HG03064 (cell line): ENCODE measurements around the gene ZMYM5.
"Not testable (repeated sequence)": the region's sequence is repeated elsewhere in the genome, so short reads cannot be mapped to it uniquely, and the experiment has no call there.

Experiments used
- ATAC-seq: cut with Tn5 transposase; IDR thresholded peaks from one replicate; pipeline ENCODE4 v1.9.1; 2021; ENCODE audit warnings: low read depth; ENCODE audit not compliant: unreplicated experiment

ZMYM5 gene

DNA sequence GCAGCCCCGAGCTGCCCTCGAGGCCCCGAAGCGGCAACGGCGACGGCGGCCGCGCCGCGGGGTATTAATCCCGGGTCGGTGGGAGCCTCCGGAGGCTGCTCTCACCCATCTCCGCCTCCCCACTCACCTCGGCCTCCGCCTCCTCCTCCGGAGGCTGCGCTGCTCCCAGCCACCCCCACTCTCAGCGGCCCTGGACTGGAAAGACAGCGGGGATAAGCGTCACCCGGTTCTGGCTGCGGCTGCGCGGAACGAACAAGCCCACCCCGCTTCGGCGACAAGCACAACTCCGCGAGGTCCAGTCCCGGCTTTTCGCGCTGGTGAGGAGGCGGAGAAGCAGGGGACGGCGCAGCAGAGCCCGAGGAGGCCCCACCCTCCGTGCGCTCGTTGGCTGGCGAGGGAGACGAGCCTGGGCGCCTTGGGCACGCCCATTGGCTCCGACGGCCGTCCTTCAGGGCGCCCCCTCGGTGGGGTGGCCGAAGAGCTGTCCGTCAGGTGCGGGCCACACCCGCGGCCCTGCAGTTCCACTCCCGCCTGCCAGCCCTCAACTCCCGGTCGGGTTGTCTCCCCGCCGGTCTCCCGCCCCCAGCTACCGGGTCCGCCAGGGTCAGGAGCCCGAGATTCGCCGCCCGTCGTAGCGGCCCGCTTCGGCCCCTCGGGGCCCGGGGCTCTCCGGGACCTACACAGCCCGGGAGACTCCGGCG lies at the start of gene ZMYM5:
Gene ZMYM5, minus strand, starts transcription at position 327 of the 701 bp plus-strand sequence. CDS start 11,469 bp downstream, outside the sequence.
- peak; percentile 78 for ATAC-seq

DNA sequence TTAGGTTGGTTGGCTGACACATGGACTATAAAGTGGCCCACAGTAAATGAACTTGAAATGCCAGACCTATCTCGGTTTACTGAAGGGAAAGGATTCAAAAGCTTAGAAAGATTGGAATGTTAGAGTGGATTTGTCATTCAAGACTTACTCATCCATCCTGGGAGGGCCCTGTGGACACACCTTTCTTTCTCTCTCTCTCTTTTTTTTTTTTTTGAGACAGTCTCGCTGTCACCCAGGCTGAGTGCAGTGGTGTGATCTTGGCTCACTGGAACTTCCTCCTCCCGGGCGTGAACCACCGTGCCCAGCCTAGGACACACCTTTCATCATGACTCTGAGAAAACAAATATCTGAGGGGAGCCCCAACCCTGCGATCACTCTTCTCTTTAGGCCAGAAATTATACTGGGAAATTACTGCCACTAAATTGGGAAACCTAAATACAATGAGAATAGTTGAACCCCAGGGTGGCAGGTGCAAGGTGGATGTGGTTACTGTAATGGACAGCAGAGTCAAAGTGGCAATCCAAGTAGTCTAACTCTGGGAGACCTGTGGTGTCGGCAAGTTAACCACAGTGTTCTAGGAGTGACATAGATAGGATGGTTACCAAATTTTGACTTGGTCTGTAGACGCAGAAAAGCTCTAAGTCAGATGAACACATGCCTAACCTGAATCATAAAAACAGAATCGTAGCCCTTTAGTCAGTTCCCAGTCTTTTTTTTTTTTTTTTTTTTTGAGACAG lies 47.1 kb upstream of the ZMYM5 start:
- no peak for ATAC-seq

DNA sequence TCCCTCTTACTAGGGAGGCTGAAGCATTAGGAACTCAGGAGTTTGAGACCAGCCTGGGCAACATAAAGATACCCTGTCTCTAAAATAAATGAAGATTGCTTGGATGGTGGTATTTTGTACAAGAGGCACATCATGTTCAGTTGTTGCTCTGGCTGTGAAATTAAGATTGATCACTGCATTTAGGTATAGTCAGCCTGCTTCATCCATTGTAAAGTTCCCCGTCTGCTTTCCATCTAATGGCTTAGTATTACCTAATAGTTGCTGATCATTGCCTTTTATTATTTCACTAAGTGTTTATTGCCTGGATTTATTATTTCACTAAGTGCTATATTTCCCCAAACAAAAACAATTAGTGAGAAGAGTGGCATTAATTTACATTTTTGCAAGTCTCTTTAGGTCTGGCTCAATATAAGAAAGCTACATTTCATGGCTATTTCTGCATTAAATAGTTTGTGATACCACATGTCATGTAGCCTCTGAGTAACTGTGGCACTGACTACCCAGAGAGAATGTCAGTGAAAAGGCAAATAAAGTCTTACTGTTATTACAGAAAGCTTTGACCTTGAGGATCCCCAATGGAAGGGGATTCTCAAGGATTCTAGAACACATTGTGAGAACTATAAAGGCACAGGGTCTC lies 45.0 kb upstream of the ZMYM5 start:
- ATAC-seq, result no peak

DNA sequence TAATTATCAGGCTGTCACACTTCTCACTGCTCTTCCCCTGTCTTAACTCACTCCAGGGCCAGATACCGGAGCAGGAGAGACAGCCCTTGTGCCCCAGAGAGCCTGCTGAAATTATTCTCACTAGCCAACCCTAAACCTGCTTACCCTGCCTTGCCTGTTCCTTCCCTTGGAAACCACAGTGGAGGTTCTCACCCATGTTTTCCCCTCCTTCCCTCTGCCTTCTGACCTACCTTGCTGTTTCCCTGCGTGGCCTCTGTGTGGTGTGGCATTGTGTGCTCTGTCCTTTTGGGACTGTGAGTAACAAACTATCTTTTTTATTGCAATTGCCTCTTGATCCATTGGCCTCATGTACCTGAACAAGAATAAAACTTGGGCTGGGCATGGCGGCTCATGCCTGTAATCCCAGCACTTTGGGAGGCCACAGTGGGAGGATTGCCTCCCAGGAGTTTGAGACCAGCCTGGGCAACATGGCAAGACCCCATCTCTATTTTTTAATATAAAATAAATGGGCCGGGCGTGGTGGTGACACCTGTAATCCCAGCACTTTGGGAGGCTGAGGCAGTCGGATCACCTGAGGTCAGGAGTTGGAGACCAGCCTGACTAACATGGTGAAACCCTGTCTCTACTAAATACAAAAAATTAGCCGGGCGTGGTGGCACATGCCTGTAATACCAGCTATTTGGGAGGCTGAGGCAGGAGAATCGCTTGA lies 42.2 kb upstream of the ZMYM5 start:
- ATAC-seq, result not testable (repeated sequence)

DNA sequence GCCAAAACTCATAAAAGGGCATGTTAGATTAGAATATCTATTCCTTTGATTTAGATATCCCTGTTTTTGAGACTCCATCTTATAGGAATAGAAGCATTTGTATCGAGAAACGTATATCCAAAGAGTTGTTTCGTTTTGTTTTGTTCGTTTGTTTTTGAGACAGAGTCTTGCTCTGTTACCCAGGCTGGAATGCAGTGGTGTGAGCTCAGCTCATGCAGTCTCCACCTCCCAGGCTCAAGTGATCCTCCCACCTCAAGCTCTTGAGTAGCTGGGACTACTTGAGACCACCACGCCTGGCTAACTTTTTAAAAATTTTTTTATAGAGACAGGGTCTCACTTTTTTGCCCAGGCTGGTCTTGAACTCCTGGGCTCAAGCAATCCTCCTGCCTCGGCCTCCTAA lies 26.6 kb upstream of the ZMYM5 start:
- ATAC-seq, result no peak

DNA sequence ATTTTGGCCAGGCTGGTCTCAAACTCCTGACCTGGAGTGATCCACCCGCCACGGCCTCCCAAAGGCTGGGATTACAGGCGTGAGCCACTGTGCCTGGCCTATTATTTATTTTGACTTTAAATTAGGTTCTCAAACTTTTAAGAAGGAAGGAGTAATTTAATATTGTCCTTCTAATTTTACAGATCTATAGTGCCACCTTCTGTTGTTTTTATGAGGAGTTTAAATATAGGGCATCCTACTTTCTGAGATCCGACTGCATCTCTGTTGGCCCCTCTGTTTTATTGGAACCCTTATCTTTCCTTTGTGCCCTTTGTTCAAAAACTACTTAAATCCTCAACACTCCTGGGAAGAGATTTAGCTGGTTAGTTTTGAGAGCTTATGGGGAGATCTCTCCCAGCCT lies 25.4 kb upstream of the ZMYM5 start:
- no peak for ATAC-seq

DNA sequence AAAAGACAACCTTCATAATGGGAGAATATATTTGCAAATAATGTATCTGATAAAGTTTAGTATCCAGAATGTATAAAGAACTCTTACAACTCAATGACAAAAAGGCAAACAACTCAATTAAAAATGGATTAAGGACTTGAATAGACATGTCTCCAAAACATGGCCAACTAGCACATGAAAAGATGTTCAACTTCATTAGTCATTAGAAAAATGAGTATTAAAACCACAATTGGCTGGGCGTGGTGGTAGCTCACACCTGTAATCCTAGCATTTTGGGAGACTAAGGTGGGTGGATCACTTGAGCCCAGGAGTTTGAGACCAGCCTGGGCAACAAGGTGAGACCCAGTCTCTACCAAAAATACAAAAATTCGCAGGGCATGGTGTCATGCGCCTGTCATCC lies 18.8 kb upstream of the ZMYM5 start:
- no peak for ATAC-seq

DNA sequence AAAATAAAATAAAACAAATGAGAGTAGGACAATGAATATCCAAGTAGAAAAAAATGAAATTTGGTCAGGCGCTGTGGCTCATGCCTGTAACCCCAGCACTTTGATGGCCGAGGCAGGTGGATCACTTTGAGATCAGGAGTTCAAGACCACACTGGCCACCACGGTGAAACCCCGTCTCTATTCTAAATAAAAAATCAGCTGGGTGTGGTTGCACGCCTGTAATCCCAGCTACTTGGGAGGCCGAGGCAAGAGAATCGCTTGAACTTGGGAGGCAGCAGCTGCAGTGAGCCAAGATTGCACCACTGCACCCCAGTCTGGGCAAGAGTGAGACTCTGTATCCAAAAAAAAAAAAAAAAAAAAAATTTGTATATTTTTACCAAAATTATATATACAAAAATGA lies 18.2 kb upstream of the ZMYM5 start:
- ATAC-seq, result no peak

DNA sequence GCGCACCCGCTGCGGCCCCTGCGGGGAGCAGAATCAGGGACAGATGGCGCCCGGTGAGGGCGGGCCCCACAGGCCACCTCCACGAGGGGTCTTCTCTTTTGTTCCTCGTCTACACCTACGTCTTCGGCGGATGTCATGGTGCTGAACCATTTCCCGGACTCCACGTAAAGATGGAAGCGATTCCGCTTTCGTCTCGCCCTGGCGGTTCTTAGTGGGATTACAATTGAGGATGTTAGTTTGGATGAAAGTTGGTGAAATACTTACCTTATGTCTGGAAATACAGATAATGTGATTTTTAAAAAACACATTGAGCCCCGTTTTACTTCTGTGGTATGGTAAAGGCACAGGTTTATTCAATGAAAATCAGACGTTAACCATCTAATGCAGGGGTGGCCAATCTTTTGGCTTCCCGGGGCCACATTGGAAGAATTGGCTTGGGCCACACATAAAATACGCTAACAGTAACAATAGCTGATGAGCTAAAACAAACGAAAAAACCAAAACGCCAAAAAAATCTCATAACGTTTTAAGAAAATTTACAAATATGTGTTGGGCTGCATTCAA lies 1.4 kb upstream of the ZMYM5 start:
- peak; percentile 5 for ATAC-seq

DNA sequence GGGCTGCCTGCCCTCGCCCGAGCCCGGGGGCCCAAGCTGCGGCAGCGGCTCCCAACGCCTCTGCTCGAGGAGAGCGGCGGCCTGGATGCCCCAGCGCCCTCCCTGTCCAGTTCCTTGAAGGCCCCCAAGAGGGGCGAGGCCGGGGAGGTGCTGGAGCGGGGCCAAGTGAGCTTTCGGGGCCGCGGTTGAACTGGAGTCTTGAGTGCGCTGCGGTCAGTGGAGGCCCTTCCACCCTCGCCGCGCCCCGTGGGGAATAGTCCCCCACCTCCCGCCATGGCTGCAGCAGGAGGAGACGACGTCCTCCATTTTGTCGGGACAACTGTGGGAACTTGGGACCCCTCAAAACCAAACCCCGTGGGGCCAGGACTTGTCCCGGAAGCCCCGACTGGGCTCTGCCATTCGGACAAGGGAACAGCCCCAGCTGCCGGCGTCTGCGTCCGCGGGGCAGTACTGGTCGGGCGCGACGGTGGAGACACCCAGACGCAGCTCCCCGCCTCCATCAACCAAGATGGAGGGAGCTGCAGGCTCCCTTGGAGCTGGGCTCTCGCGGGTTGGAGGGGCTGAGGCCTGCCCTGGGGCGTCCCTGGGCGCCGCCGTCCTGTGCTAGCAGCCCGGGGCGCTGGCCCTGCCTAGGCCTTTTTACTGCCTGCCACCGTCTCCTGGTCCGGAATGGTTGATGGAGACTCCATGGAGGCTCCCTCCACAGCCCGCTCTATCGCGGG lies 736 bp upstream of the ZMYM5 start:
- peak; percentile 27 for ATAC-seq

DNA sequence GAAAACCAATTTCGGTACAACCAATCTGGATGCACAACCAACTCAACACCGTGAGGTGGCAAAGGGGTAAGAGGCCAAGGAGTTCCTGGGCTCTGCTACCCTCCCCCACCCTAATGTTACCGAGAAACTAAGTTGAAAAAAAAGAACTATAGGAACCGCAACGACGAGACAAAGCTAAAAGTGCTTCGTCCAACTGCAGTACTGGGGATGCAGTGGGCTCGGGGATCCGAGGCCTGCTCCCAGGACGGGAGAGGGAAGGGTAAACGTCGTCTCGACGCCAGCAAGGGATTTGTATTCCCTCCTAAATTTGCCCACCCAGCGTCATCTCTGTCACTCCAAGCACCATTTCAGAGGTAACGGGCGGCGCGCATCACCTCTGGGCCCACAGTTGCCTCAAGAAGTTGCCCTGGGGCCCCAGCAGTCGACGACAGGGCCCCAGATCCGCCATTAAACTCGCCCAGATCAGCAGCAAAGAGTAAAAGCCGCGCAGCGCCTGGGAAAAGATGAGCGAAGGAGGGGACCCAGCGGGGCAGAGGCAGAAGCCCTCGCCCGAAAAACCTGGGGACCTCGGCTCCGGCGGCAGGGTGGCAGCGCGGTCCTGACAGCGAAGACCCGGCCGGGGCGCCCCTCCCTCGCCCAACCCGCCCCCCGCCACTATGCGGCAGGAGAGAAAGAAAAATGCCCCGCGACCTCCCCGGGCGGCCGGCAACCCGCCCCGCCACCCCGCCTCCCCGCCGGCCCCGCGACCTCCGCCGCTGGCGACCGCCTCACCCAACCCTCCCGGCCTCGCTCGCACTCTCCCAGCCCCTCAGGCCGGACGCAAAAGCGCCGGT lies 752 bp downstream of the ZMYM5 start:
- ATAC-seq, result peak; percentile 6

DNA sequence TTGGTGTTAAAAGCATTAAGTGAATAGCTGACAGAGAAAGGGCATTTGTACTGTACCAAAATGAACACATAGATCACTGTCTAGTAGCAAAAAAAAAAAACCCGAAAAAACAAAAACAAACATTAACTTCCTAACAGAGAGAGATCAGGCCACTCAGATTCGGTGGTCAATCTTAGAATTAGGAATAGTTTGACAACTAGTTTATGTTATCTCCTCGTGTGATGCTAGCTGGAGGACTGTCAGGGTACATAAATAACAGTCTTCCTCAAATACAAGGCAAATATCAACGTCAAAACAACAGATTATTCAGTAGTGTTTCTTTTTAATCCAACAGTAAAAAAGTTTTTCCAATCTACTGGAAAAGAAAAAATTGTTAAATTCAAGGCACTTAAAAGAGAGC lies 1.7 kb downstream of the ZMYM5 start:
- no peak for ATAC-seq

DNA sequence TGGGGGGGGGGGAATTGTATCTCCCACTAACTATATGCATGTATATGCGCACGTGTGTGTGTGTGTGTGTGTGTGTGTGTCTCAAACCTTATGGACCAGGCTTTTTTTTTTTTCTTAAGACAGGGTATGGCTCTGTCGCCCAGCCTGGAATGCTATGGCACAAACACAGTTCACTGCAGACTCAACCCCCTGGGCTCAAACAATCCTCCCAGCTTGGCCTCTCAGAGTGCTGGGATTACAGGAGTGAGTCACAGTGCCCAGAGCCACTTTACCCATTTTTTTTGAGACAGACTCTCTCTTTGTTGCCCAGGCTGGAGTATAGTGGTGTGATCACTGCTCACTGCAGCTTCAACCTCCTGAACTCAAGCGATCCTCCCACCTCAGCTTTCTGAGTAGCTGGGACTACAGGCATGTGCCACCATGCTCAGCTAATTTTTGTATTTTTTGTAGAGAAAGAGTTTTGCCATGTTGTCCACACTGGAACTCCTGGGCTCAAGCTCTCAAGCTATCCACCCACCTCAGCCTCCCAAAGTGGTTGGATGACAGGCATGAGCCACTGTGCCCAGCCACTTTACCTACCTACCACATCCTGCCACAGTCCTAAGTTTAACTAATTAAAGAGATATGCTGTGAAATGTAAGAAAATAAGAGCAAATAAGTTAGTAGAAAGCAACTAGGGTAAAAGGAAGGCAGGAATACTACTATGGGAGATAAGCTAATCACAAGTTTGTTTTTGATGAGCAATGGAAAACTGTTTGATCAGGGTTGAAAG lies 2.4 kb downstream of the ZMYM5 start:
- no peak for ATAC-seq

DNA sequence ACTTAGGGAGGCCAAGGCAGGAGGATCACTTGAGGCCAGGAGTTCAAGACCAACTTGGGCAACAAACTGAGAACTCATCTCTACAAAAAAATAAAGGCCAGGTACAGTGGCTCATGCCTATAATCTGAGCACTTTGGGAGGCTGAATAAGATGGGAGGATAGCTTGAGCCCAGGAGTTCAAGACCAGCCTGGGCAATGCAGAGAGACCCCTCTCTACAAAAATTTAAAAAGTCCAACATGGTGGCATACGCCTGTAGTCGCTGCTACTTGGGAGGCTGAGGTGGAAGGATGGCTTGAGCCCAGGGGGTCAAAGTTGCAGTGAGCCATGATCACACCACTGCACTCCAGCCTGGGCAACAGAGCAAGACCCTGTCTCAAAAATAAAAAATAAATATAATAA lies 5.8 kb downstream of the ZMYM5 start:
- ATAC-seq, result not testable (repeated sequence)

DNA sequence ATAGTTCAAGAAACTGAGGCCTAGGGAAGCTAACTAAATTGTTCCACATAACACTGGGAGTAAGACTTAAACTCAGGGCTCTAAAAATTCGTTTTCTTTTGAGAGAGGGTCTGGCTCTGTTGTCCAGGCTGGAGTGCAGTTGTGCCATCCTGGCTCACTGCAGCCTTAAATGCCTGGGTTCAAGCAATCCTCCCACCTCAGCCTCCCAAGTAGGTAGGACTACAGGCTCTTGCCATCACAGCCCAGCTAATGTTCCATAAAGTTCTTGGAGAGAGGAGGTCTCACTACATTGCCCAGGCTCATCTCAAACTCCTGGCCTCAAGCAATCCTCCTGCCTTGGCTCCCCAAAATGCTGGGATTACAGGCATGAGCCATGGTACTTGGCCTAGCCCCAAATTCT lies 10.7 kb downstream of the ZMYM5 start:
- ATAC-seq, result no peak

DNA sequence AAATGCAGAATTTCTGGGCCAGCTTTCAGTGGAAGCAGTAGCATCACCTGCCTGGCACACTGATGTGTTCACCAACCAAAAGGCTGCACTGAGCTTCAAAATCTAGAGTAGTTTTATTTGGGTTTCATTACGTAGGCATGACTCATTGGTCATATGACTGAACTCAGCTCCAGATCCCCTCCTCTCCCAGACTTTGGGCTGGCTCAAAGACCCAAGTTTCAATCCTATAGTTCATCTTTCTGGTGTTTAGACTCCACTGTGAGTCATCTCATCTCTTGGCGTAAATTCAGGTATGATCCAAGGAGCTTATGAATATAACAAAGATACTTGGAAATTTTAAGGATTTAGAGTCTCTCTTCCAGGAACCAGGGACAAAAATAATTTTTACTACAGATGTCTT lies 17.7 kb downstream of the ZMYM5 start:
- no peak for ATAC-seq

DNA sequence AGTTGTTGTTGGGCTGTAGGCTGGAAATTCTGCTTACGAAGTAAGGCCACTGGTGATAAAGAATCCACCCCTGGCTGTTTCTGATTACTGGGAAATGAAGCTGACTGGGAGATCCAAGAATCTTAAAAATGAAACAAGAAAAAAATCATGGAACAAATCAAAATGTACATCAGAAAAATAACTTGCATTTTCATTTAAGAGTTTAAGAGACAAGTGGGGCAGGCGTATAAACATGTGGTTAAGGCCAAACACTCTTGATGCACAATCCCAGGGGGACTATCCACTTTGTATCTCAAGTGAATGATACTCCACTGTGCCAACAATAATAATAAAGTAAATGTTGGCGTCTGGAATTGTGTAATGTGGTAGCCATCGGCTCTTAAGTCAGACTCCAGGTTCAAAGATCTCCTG lies 24.6 kb downstream of the ZMYM5 start:
- ATAC-seq, result no peak

DNA sequence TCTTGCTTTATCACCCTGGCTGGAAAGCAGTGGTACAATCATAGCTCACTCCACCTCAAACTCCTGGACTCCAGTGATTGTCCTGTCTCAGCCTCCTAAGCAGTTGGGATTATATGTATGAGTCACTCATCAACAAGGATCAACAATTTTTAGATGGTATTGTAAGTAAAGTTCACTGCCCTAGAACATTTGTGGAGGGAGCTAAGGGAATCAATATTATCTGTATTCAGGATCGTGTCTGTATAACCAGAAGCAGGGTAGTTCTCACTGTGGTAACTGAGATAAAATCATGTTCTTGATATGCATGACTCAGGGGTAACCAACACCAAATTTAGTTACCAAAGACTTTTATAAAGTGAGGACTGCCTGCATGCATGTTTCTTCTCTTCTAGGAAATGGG lies 27.0 kb downstream of the ZMYM5 start:
- ATAC-seq, result no peak

DNA sequence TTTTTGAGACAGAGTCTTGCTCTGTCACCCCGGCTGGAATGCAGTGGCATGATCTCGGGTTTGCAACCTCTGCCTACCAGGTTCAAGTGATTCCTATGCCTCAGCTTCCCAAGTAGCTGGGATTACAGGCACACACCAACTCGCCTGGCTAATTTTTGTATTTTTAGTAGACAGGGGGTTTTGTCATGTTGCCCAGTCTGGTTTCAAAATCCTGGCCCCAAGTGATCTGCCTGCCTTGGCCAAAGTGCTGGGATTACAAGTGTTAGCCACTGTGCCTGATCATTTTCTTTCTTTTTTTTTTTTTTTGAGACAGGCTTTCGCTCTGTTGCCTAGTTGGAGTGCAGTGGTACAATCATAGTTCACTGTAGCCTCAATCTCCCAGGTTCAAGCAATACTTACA lies 28.7 kb downstream of the ZMYM5 start:
- ATAC-seq, result no peak
